C4-2B (cell line): Measurements from ENCODE around the gene RBPMS2.

Experiments used
- CTCF ChIP-seq: fragments of 450-650 bp; conservative IDR thresholded peaks from 2 replicates; pipeline ENCODE4 v1.5.1; 2017; ENCODE audit warnings: mild to moderate bottlenecking
- ZFX ChIP-seq: fragments of 450-650 bp; IDR thresholded peaks from 2 replicates; pipeline ENCODE4 v1.6.1; 2017

GRCh38 chr15:64781299-64781698, 5.9 kb upstream of the RBPMS2 start:
- TF ChIP-seq CTCF, result no peak
- TF ChIP-seq ZFX, result no peak
